Measurements from ENCODE around the gene SSH3. TPM values are rescaled to one million over a fixed set of nuclear protein-coding genes. Genes with fewer than 3 reads are reported as not detected.

The SSH3 gene
- total RNA-seq, 1 donor from 2014 or later: 7.3 TPM

GRCh38 chr11:67287355-67288197, 15.8 kb upstream of the SSH3 start:
- H3K27me3 Mint-ChIP-seq (ENCODE audit: unreplicated experiment): peaks cover 20% of the 10 kb centered on the region
- TF ChIP-seq CTCF (IDR thresholded peaks at IDR 0.05; ENCODE audit: unreplicated experiment): no peak
- no peak for DNase-seq (ENCODE audit: low spot score)
- peak overlapping the region; percentile 90 for H3K27ac Mint-ChIP-seq (ENCODE audit: unreplicated experiment)
- peaks cover 18% of the 10 kb centered on the region for H3K4me1 Mint-ChIP-seq (ENCODE audit: unreplicated experiment)
- H3K9me3 Mint-ChIP-seq (ENCODE audit: unreplicated experiment): no peaks in the 10 kb centered on the region
- peak overlapping the region; percentile 87 for H3K4me3 Mint-ChIP-seq (ENCODE audit: unreplicated experiment)
- H3K36me3 Mint-ChIP-seq (ENCODE audit: low read depth, unreplicated experiment): peaks cover 12% of the 10 kb centered on the region

GRCh38 chr11:67288198-67288451, 15.2 kb upstream of the SSH3 start:
- Mint-ChIP-seq H3K36me3 (ENCODE audit: low read depth, unreplicated experiment) (peaks cover 17% of the 10 kb centered on the region), H3K4me1 (ENCODE audit: unreplicated experiment) (peaks cover 20% of the 10 kb centered on the region), H3K4me3 (ENCODE audit: unreplicated experiment) (peak overlapping the region; percentile 87), H3K9me3 (ENCODE audit: unreplicated experiment) (no peaks in the 10 kb centered on the region), H3K27me3 (ENCODE audit: unreplicated experiment) (peaks cover 24% of the 10 kb centered on the region), H3K27ac (ENCODE audit: unreplicated experiment) (peak overlapping the region; percentile 90)
- DNase-seq (ENCODE audit: low spot score): no peak
- no peak for TF ChIP-seq CTCF (IDR thresholded peaks at IDR 0.05; ENCODE audit: unreplicated experiment)

GRCh38 chr11:67288452-67289225, 14.7 kb upstream of the SSH3 start:
- peak; percentile 94 for DNase-seq (ENCODE audit: low spot score)
- Mint-ChIP-seq H3K9me3 (ENCODE audit: unreplicated experiment) (no peaks in the 10 kb centered on the region), H3K27ac (ENCODE audit: unreplicated experiment) (no peak overlapping the region), H3K27me3 (ENCODE audit: unreplicated experiment) (peaks cover 24% of the 10 kb centered on the region), H3K36me3 (ENCODE audit: low read depth, unreplicated experiment) (peaks cover 20% of the 10 kb centered on the region), H3K4me1 (ENCODE audit: unreplicated experiment) (peaks cover 20% of the 10 kb centered on the region), H3K4me3 (ENCODE audit: unreplicated experiment) (peak overlapping the region; percentile 87)
- peak; percentile 41 for TF ChIP-seq CTCF (IDR thresholded peaks at IDR 0.05; ENCODE audit: unreplicated experiment)

DNA sequence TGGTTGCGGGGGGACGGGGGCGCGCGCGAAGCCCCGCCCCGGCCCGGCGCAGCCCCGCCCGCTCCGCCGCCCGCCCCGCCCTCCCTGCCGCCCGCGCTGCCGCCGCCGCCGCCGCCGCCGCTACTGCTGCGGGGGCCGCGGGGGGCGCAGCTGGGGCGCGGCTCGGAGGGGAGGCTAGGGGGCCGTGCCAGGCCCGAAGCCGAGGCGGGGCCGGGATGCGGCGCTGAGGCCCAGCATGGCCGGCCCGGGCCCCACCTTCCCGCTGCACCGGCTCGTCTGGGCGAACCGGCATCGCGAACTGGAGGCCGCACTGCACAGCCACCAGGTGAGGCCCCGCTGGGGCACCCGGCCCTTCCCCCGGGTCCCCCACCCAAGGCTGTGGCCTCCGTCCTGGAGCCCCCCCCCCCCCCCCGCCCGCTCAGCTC, 14.1 kb upstream of the SSH3 start, which contains the start of gene ANKRD13D:
TSS of gene ANKRD13D (plus strand) at position 78 of the 425 bp plus-strand sequence. CDS start at position 236, 158 bp downstream.
- TF ChIP-seq CTCF (IDR thresholded peaks at IDR 0.05; ENCODE audit: unreplicated experiment): no peak
- peaks cover 24% of the 10 kb centered on the region for H3K27me3 Mint-ChIP-seq (ENCODE audit: unreplicated experiment)
- peak within 1 kb of the TSS; percentile 94 for H3K4me3 Mint-ChIP-seq (ENCODE audit: unreplicated experiment)
- H3K36me3 Mint-ChIP-seq (ENCODE audit: low read depth, unreplicated experiment): peaks cover 24% of the 10 kb centered on the region
- H3K4me1 Mint-ChIP-seq (ENCODE audit: unreplicated experiment): peaks cover 20% of the 10 kb centered on the region
- DNase-seq (ENCODE audit: low spot score): no peak
- peak within 1 kb of the TSS; percentile 90 for H3K27ac Mint-ChIP-seq (ENCODE audit: unreplicated experiment)
- H3K9me3 Mint-ChIP-seq (ENCODE audit: unreplicated experiment): no peaks in the 10 kb centered on the region

All from endothelial cell (in vitro differentiated cells).